ENCODE data around the gene WDHD1. TPM values are rescaled to one million over a fixed set of nuclear protein-coding genes. Genes with fewer than 3 reads are reported as not detected.

Gene WDHD1
- polyA plus RNA-seq, 3 donors = 0.19 to 0.37 (median 0.30) TPM

- peaks cover 11 to 25% of the 10 kb centered on the region in 2 donors for H3K36me3 Mint-ChIP-seq
- peaks cover 7 to 8% of the 10 kb centered on the region in 2 donors for H3K4me1 ChIP-seq (ENCODE audit: control insufficient read depth in 1 of 2, insufficient read depth in 2 of 2, low read length in 2 of 2)
- H3K27ac Mint-ChIP-seq = peak overlapping the region in 2 of 7 donors; percentile 5 to 73
- H3K9me3 ChIP-seq (replicated peaks in 1 of 2; ENCODE audit: control insufficient read depth in 1 of 2, insufficient read depth in 1 of 2, low read length in 2 of 2) = no peaks in the 10 kb centered on the region
- no peak overlapping the region for H3K4me2 ChIP-seq (replicated peaks; ENCODE audit: extremely low read depth, low read length, poor library complexity, severe bottlenecking)
- WGBS (ENCODE audit: insufficient coverage) = 64% methylated on average over 2 of the region's 3 CpGs
- H3K79me2 ChIP-seq (ENCODE audit: insufficient read depth, low read length) = no peaks in the 10 kb centered on the region
- DNase-seq = no peak
- peaks cover 0 to 2% (median 0%) of the 10 kb centered on the region in 7 donors for H3K9me3 Mint-ChIP-seq
- H4K20me1 ChIP-seq (ENCODE audit: insufficient read depth, low read length) = no peaks in the 10 kb centered on the region
- H3K4me3 ChIP-seq (replicated peaks in 1 of 3; ENCODE audit: low read depth in 2 of 3, low read length in 3 of 3) = no peak overlapping the region
- H2AFZ ChIP-seq (ENCODE audit: insufficient read depth, low read depth, low read length, poor library complexity, severe bottlenecking) = no peak overlapping the region
- no peaks in the 10 kb centered on the region for H3K27me3 ChIP-seq (ENCODE audit: control insufficient read depth in 2 of 2, insufficient read depth in 2 of 2, low read length in 2 of 2)
- no peak overlapping the region for H3K4me3 Mint-ChIP-seq
- no peaks in the 10 kb centered on the region for H3K27me3 Mint-ChIP-seq (ENCODE audit: low read depth in 3 of 3)
- H3K9ac ChIP-seq (ENCODE audit: insufficient read depth, low read length, poor library complexity, severe bottlenecking) = no peak overlapping the region
- H3K27ac ChIP-seq (ENCODE audit: low read depth in 1 of 2, low read length in 2 of 2) = no peak overlapping the region
- intact Hi-C loops (cut with micrococcal nuclease) = no loop called here
- H3K4me1 Mint-ChIP-seq = peaks cover 7% of the 10 kb centered on the region
- H3K36me3 ChIP-seq (replicated peaks in 1 of 2; ENCODE audit: control insufficient read depth in 1 of 2, insufficient read depth in 2 of 2, low read length in 2 of 2) = no peaks in the 10 kb centered on the region
- TF ChIP-seq, protein P1, sequence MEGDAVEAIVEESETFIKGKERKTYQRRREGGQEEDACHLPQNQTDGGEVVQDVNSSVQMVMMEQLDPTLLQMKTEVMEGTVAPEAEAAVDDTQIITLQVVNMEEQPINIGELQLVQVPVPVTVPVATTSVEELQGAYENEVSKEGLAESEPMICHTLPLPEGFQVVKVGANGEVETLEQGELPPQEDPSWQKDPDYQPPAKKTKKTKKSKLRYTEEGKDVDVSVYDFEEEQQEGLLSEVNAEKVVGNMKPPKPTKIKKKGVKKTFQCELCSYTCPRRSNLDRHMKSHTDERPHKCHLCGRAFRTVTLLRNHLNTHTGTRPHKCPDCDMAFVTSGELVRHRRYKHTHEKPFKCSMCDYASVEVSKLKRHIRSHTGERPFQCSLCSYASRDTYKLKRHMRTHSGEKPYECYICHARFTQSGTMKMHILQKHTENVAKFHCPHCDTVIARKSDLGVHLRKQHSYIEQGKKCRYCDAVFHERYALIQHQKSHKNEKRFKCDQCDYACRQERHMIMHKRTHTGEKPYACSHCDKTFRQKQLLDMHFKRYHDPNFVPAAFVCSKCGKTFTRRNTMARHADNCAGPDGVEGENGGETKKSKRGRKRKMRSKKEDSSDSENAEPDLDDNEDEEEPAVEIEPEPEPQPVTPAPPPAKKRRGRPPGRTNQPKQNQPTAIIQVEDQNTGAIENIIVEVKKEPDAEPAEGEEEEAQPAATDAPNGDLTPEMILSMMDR (IDR thresholded peaks at IDR 0.05) = no peak
Measured at GRCh38 chr14:54979039-54979438, 47.9 kb downstream of the WDHD1 start.

DNA sequence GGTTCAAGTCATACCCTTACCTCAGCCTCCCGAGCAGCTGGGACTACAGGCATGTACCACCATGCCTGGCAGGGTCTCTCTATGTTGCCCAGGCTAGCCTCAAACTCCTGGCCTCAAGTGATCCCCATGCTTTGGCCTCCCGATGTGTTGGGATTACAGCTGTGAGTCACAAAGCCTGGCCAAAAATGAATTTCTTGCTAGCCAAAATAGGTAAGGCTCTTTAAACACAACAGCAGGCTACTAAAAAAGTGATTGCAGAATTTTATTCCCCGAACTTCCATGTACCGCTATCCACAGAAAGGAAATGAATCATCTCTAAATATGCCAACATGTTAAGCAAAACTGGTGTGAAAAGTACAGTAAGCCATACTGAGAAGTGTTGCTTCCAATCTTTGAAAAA lies 50.6 kb downstream of the WDHD1 start:
- Mint-ChIP-seq H3K4me3 (no peak overlapping the region), H3K27me3 (ENCODE audit: low read depth in 3 of 3) (peaks cover 0 to 2% (median 0%) of the 10 kb centered on the region in 3 donors), H3K27ac (no peak overlapping the region), H3K9me3 (peaks cover 0 to 2% (median 0%) of the 10 kb centered on the region in 7 donors), H3K36me3 (peaks cover 16 to 35% of the 10 kb centered on the region in 2 donors), H3K4me1 (peaks cover 7% of the 10 kb centered on the region)
- Histone ChIP-seq H3K4me2 (replicated peaks; ENCODE audit: extremely low read depth, low read length, poor library complexity, severe bottlenecking) (peak overlapping the region; percentile 11), H2AFZ (ENCODE audit: insufficient read depth, low read depth, low read length, poor library complexity, severe bottlenecking) (no peak overlapping the region), H3K9me3 (replicated peaks in 1 of 2; ENCODE audit: control insufficient read depth in 1 of 2, insufficient read depth in 1 of 2, low read length in 2 of 2) (no peaks in the 10 kb centered on the region), H3K27ac (ENCODE audit: low read depth in 1 of 2, low read length in 2 of 2) (peak overlapping the region in 1 of 2 donors; percentile 46), H4K20me1 (ENCODE audit: insufficient read depth, low read length) (no peaks in the 10 kb centered on the region), H3K4me1 (ENCODE audit: control insufficient read depth in 1 of 2, insufficient read depth in 2 of 2, low read length in 2 of 2) (peaks cover 7 to 8% of the 10 kb centered on the region in 2 donors), H3K4me3 (replicated peaks in 1 of 3; ENCODE audit: low read depth in 2 of 3, low read length in 3 of 3) (no peak overlapping the region), H3K36me3 (replicated peaks in 1 of 2; ENCODE audit: control insufficient read depth in 1 of 2, insufficient read depth in 2 of 2, low read length in 2 of 2) (no peaks in the 10 kb centered on the region), H3K27me3 (ENCODE audit: control insufficient read depth in 2 of 2, insufficient read depth in 2 of 2, low read length in 2 of 2) (no peaks in the 10 kb centered on the region), H3K79me2 (ENCODE audit: insufficient read depth, low read length) (no peaks in the 10 kb centered on the region), H3K9ac (ENCODE audit: insufficient read depth, low read length, poor library complexity, severe bottlenecking) (no peak overlapping the region)
- 100% methylated on average over 1 of the region's 4 CpGs for WGBS (ENCODE audit: insufficient coverage)
- peak in 2 of 3 donors; percentile 4 to 25 for DNase-seq
- TF ChIP-seq, protein P1 (IDR thresholded peaks at IDR 0.05) = no peak
- intact Hi-C loops (cut with micrococcal nuclease) = no loop called here
